H1 (cell line): Measurements from ENCODE around the gene CRISPLD2. TPM values are rescaled to one million over a fixed set of nuclear protein-coding genes. Genes with fewer than 3 reads are reported as not detected.

Experiments
- BACH1 ChIP-seq: IDR thresholded peaks from 2 replicates; pipeline ENCODE4 v1.6.1; 2012; ENCODE audit warnings: low read length, improper control_type of control experiment
- CHD1 ChIP-seq: IDR thresholded peaks from 2 replicates; pipeline ENCODE4 v1.6.1; 2012; ENCODE audit warnings: low read depth, low read length, improper control_type of control experiment
- polyA plus RNA-seq, 7 experiments: library from polyadenylated mRNA; depleted of rRNA in 3 of 7; stranded (reverse) in 5 of 7; unstranded in 2 of 7; fragments of >200 nt in 5 of 7; fragments of 200-250 nt in 2 of 7; gene quantifications; 1 replicate in 5 of 7; 2 replicates in 1 of 7; 4 replicates in 1 of 7; pipeline versions ENCODE4 v1.2.1 to v1.2.3, GENCODE V29; 2011 to 2013; ENCODE audit warnings: missing spikeins in 2 of 7, mixed read lengths in 2 of 7
- total RNA-seq: library from RNA; stranded (reverse); fragmentation: NEBNext Ultra II Directional; extraction: Animal tissue kit (Norgen Biotek cat#: 25700); gene quantifications from 2 replicates; pipeline ENCODE4 v1.2.1, GENCODE V29; 2021
- TF ChIP-seq, protein P1 (sequence below): fragments of 300-600 bp; sonication (generic); IDR thresholded peaks from 2 replicates; pipeline ENCODE4 v1.7.1; 2012; ENCODE audit warnings: low read length, moderate library complexity, mild to moderate bottlenecking, inconsistent platforms; ENCODE audit not compliant: insufficient replicate concordance
- TF ChIP-seq, protein P2 (sequence below), 3 experiments: IDR thresholded peaks; 1 replicate in 2 of 3; 2 replicates in 1 of 3; pipeline versions ENCODE4 v1.5.1 to v1.6.1; 2011; ENCODE audit warnings: low read length in 3 of 3, mild to moderate bottlenecking in 3 of 3, inconsistent platforms in 2 of 3, low read depth in 1 of 3, moderate library complexity in 1 of 3; ENCODE audit not compliant: insufficient read depth in 1 of 3; ENCODE audit errors: control extremely low read depth in 1 of 3

CRISPLD2 gene
- total and polyA plus RNA-seq, 2 of the 8 experiments (the other 6 are each of a cell fraction or from before 2014, with no cell fraction given): 2.7 to 5.1 TPM

DNA sequence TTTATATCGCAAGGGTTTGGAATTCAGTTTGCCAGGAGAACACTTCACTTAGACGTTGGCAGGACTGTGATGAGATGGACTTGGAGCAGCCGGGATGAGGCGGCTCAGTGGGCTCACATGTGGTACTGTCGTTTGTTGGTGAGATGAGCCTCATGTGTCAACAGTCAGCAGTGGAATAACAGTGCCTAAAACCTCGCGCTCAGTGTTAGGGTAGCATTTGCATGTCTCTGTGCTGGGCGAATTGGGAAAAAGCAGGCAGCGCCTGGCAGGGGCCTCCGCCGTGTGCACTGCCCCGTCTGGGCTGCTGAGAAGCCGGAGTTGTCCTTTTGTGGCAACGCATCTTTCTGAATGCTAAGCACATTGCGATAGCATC, 49.7 kb downstream of the CRISPLD2 start (continued):
- TF ChIP-seq, protein P1, sequence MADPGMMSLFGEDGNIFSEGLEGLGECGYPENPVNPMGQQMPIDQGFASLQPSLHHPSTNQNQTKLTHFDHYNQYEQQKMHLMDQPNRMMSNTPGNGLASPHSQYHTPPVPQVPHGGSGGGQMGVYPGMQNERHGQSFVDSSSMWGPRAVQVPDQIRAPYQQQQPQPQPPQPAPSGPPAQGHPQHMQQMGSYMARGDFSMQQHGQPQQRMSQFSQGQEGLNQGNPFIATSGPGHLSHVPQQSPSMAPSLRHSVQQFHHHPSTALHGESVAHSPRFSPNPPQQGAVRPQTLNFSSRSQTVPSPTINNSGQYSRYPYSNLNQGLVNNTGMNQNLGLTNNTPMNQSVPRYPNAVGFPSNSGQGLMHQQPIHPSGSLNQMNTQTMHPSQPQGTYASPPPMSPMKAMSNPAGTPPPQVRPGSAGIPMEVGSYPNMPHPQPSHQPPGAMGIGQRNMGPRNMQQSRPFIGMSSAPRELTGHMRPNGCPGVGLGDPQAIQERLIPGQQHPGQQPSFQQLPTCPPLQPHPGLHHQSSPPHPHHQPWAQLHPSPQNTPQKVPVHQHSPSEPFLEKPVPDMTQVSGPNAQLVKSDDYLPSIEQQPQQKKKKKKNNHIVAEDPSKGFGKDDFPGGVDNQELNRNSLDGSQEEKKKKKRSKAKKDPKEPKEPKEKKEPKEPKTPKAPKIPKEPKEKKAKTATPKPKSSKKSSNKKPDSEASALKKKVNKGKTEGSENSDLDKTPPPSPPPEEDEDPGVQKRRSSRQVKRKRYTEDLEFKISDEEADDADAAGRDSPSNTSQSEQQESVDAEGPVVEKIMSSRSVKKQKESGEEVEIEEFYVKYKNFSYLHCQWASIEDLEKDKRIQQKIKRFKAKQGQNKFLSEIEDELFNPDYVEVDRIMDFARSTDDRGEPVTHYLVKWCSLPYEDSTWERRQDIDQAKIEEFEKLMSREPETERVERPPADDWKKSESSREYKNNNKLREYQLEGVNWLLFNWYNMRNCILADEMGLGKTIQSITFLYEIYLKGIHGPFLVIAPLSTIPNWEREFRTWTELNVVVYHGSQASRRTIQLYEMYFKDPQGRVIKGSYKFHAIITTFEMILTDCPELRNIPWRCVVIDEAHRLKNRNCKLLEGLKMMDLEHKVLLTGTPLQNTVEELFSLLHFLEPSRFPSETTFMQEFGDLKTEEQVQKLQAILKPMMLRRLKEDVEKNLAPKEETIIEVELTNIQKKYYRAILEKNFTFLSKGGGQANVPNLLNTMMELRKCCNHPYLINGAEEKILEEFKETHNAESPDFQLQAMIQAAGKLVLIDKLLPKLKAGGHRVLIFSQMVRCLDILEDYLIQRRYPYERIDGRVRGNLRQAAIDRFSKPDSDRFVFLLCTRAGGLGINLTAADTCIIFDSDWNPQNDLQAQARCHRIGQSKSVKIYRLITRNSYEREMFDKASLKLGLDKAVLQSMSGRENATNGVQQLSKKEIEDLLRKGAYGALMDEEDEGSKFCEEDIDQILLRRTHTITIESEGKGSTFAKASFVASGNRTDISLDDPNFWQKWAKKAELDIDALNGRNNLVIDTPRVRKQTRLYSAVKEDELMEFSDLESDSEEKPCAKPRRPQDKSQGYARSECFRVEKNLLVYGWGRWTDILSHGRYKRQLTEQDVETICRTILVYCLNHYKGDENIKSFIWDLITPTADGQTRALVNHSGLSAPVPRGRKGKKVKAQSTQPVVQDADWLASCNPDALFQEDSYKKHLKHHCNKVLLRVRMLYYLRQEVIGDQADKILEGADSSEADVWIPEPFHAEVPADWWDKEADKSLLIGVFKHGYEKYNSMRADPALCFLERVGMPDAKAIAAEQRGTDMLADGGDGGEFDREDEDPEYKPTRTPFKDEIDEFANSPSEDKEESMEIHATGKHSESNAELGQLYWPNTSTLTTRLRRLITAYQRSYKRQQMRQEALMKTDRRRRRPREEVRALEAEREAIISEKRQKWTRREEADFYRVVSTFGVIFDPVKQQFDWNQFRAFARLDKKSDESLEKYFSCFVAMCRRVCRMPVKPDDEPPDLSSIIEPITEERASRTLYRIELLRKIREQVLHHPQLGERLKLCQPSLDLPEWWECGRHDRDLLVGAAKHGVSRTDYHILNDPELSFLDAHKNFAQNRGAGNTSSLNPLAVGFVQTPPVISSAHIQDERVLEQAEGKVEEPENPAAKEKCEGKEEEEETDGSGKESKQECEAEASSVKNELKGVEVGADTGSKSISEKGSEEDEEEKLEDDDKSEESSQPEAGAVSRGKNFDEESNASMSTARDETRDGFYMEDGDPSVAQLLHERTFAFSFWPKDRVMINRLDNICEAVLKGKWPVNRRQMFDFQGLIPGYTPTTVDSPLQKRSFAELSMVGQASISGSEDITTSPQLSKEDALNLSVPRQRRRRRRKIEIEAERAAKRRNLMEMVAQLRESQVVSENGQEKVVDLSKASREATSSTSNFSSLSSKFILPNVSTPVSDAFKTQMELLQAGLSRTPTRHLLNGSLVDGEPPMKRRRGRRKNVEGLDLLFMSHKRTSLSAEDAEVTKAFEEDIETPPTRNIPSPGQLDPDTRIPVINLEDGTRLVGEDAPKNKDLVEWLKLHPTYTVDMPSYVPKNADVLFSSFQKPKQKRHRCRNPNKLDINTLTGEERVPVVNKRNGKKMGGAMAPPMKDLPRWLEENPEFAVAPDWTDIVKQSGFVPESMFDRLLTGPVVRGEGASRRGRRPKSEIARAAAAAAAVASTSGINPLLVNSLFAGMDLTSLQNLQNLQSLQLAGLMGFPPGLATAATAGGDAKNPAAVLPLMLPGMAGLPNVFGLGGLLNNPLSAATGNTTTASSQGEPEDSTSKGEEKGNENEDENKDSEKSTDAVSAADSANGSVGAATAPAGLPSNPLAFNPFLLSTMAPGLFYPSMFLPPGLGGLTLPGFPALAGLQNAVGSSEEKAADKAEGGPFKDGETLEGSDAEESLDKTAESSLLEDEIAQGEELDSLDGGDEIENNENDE: no peak
- TF ChIP-seq BACH1: no peak
- TF ChIP-seq, protein P2, sequence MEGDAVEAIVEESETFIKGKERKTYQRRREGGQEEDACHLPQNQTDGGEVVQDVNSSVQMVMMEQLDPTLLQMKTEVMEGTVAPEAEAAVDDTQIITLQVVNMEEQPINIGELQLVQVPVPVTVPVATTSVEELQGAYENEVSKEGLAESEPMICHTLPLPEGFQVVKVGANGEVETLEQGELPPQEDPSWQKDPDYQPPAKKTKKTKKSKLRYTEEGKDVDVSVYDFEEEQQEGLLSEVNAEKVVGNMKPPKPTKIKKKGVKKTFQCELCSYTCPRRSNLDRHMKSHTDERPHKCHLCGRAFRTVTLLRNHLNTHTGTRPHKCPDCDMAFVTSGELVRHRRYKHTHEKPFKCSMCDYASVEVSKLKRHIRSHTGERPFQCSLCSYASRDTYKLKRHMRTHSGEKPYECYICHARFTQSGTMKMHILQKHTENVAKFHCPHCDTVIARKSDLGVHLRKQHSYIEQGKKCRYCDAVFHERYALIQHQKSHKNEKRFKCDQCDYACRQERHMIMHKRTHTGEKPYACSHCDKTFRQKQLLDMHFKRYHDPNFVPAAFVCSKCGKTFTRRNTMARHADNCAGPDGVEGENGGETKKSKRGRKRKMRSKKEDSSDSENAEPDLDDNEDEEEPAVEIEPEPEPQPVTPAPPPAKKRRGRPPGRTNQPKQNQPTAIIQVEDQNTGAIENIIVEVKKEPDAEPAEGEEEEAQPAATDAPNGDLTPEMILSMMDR (IDR thresholded peaks at IDR 0.05; ENCODE audit: control extremely low read depth in 1 of 3, insufficient read depth in 1 of 3, low read depth in 1 of 3, low read length in 3 of 3): no peak
- no peak for TF ChIP-seq CHD1
